CD4-positive, alpha-beta T cell (primary cell): ENCODE results near the gene RBM26. TPM values are rescaled to one million over a fixed set of nuclear protein-coding genes. Genes with fewer than 3 reads are reported as not detected.

Experiments used
- ATAC-seq: fragments of 200-7000 bp; cut with Tn5 transposase; one replicate; pipeline ENCODE4 v1.10.0; 2022; ENCODE audit warnings: mild to moderate bottlenecking; ENCODE audit not compliant: poor library complexity
- CTCF ChIA-PET: fragments of 350-600 bp; sonication (Branson Sonifier 250); formaldehyde crosslinking; loops from one replicate; lab custom pipeline; 2021; ENCODE audit warnings: antibody characterized with exemption, inconsistent platforms; lab: Charles Lee
- POLR2A ChIA-PET: fragments of 350-600 bp; sonication (Branson Sonifier 250); formaldehyde crosslinking; loops from one replicate; lab custom pipeline; 2021; ENCODE audit warnings: antibody characterized with exemption, inconsistent platforms; lab: Charles Lee
- DNase-seq, 14 experiments: peaks; one replicate each; pipeline ENCODE4 v3.0.0-alpha.2; 2013 to 2020; ENCODE audit warnings: mixed read lengths in 2 of 14
- H3K27ac ChIP-seq, 2 donors: one replicate each; pipeline versions ENCODE4 v1.5.1 to v1.7.0; 2013; ENCODE audit warnings: low read length in 2 of 2, low read depth in 1 of 2, mild to moderate bottlenecking in 1 of 2
- H3K27me3 ChIP-seq, 2 experiments: 1 replicate in 1 of 2; 2 replicates in 1 of 2; pipeline versions ENCODE4 v1.6.1 to v1.7.0; 2013; ENCODE audit warnings: low read length in 2 of 2, control low read depth in 1 of 2, mild to moderate bottlenecking in 1 of 2, moderate library complexity in 1 of 2; ENCODE audit not compliant: insufficient read depth in 2 of 2, control insufficient read depth in 1 of 2
- H3K36me3 ChIP-seq: one replicate; pipeline ENCODE4 v1.6.1; 2013; ENCODE audit warnings: low read length, control low read depth; ENCODE audit not compliant: insufficient read depth
- H3K4me1 ChIP-seq: one replicate; pipeline ENCODE4 v1.6.1; 2013; ENCODE audit warnings: low read length, control low read depth; ENCODE audit not compliant: insufficient read depth
- H3K4me3 ChIP-seq: one replicate; pipeline ENCODE4 v1.5.1; 2013; ENCODE audit warnings: mild to moderate bottlenecking, low read length, moderate library complexity
- H3K9me3 ChIP-seq, 2 experiments: 1 replicate in 1 of 2; 2 replicates in 1 of 2; pipeline versions ENCODE4 v1.6.1 to v1.7.0; 2013; ENCODE audit warnings: low read length in 2 of 2, mild to moderate bottlenecking in 2 of 2, control low read depth in 1 of 2, moderate library complexity in 1 of 2; ENCODE audit not compliant: control insufficient read depth in 1 of 2, insufficient read depth in 1 of 2
- H3K27ac Mint-ChIP-seq: one replicate; pipeline ENCODE4 v1.8.0; 2020; ENCODE audit warnings: mixed read lengths
- H3K27me3 Mint-ChIP-seq: one replicate; pipeline ENCODE4 v1.8.0; 2021; ENCODE audit warnings: mixed read lengths
- H3K36me3 Mint-ChIP-seq: one replicate; pipeline ENCODE4 v1.8.0; 2021; ENCODE audit warnings: low read depth, mixed read lengths
- H3K4me1 Mint-ChIP-seq: one replicate; pipeline ENCODE4 v1.8.0; 2021; ENCODE audit warnings: low read depth, mixed read lengths
- H3K4me3 Mint-ChIP-seq: one replicate; pipeline ENCODE4 v1.8.0; 2020; ENCODE audit warnings: mild to moderate bottlenecking, mixed read lengths
- H3K9me3 Mint-ChIP-seq: one replicate; pipeline ENCODE4 v1.8.0; 2020; ENCODE audit warnings: mixed read lengths
- intact Hi-C, 2 experiments: fragments of 100-400 bp; cut with DNase I in 1 of 2; cut with micrococcal nuclease in 1 of 2; formaldehyde crosslinking; loops; one replicate each; pipeline versions ENCODE4 v1.15.1 to v1.9.0; 2023 to 2025; cut with DNase I, micrococcal nuclease
- total RNA-seq, 174 experiments: library from RNA in 2 of 174; stranded (reverse) in 2 of 174; gene quantifications; one replicate each; pipeline ENCODE4 v1.2.3 and lab custom pipeline; 2021 to 2026
- TF ChIP-seq, protein P1 (sequence below): fragments of 200-600 bp; IDR thresholded peaks from one replicate; pipeline ENCODE4 v1.8.0; 2022; ENCODE audit warnings: antibody characterized with exemption, mild to moderate bottlenecking

Gene RBM26
- total RNA-seq, 2 experiments from 2014 or later: 67.3 to 68.0 TPM

DNA sequence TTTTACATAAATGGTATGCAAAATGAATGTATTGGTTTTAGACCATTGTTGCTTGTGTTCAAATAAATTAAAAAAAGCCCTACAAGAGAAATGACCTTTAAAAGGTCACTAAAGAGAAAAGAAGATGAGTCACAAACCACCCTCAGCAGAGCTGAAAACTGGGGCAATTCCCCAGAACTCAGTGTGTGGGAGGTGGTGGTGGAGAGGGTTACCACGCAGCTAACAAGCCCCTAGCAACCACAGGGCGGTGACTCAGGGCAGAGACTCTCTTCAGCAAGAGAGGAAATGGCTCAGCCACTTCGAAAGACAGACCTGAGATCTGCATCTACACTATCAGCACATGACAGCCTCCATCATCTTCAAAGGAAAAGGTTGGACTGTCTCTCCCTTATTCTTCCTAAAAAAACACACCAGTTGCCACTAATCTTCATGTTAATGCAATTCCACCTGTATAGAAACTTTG is 45.5 kb upstream of the RBM26 start:
- Histone ChIP-seq H3K4me1 (peaks cover 16% of the 10 kb centered on the region), H3K27ac (peak overlapping the region in 1 of 2 donors; percentile 31), H3K27me3 (no peaks in the 10 kb centered on the region), H3K9me3 (no peaks in the 10 kb centered on the region), H3K36me3 (no peaks in the 10 kb centered on the region), H3K4me3 (no peak overlapping the region)
- ATAC-seq: peak; percentile 99
- ChIA-PET CTCF (interaction anchor here (0.7 to 2.1 kb wide), 4 partner anchors 24 to 89 kb away, joined by 3 to 12 read pairs (median 4); partner anchors contain the start of gene NDFIP2), POLR2A (interaction anchor here (1.0 kb wide), 1 partner anchor 29 kb away, joined by 8 read pairs; the partner anchor contains the start of gene NDFIP2)
- Mint-ChIP-seq H3K27me3 (no peaks in the 10 kb centered on the region), H3K36me3 (no peaks in the 10 kb centered on the region), H3K4me1 (peaks cover 63% of the 10 kb centered on the region), H3K9me3 (no peaks in the 10 kb centered on the region), H3K4me3 (peak overlapping the region; percentile 46), H3K27ac (peak overlapping the region; percentile 68)
- intact Hi-C loops: no loop called here
- TF ChIP-seq, protein P1, sequence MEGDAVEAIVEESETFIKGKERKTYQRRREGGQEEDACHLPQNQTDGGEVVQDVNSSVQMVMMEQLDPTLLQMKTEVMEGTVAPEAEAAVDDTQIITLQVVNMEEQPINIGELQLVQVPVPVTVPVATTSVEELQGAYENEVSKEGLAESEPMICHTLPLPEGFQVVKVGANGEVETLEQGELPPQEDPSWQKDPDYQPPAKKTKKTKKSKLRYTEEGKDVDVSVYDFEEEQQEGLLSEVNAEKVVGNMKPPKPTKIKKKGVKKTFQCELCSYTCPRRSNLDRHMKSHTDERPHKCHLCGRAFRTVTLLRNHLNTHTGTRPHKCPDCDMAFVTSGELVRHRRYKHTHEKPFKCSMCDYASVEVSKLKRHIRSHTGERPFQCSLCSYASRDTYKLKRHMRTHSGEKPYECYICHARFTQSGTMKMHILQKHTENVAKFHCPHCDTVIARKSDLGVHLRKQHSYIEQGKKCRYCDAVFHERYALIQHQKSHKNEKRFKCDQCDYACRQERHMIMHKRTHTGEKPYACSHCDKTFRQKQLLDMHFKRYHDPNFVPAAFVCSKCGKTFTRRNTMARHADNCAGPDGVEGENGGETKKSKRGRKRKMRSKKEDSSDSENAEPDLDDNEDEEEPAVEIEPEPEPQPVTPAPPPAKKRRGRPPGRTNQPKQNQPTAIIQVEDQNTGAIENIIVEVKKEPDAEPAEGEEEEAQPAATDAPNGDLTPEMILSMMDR: no peak
- DNase-seq: peak; percentile 53 to 93 (median 79)

DNA sequence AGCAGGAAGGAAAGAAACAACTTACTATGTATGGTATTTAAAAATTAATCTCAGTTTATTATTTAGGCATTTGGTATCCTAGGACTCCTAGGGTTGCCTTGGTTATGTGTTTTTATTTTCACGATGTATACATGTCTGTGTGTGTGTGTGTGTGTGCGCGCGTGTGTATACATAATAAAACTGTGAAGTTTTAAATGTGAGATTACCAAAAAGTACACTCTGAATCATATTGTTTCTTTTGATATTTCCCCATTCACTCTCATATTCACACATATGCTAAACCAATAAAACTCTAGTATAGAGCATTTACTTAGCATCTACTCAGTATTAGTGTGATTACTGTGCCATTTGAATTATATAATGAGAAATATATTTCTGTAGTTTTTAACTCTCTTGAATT is 44.1 kb upstream of the RBM26 start:
- intact Hi-C loops: no loop called here
- Mint-ChIP-seq H3K9me3 (no peaks in the 10 kb centered on the region), H3K27ac (no peak overlapping the region), H3K4me1 (peaks cover 76% of the 10 kb centered on the region), H3K36me3 (no peaks in the 10 kb centered on the region), H3K4me3 (no peak overlapping the region), H3K27me3 (no peaks in the 10 kb centered on the region)
- TF ChIP-seq, protein P1: no peak
- ChIA-PET POLR2A (no interaction called here), CTCF (no interaction called here)
- DNase-seq (no peak), ATAC-seq (no peak)
- Histone ChIP-seq H3K4me3 (no peak overlapping the region), H3K36me3 (no peaks in the 10 kb centered on the region), H3K4me1 (peaks cover 16% of the 10 kb centered on the region), H3K27me3 (no peaks in the 10 kb centered on the region), H3K9me3 (no peaks in the 10 kb centered on the region), H3K27ac (no peak overlapping the region)

DNA sequence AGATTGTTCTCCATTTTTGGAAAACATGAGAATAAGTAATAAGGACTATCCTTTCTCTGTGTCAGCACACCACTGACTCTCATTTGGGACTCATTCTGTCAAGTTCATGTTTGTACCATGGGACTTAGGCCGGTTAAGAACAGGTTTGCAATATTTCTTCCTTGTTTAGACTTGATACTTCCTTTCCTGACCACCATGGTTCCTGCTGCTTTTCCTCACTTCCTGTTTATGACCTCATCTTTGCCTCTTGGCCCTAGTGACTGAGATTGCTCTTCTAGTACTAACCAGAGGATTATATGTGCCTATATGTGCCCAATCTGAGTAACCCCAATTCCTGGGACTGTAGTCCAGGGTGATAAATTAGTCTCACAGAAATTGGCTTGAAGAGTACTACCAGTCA is 42.4 kb upstream of the RBM26 start:
- Mint-ChIP-seq H3K36me3 (no peaks in the 10 kb centered on the region), H3K27ac (no peak overlapping the region), H3K9me3 (no peaks in the 10 kb centered on the region), H3K4me1 (peaks cover 75% of the 10 kb centered on the region), H3K27me3 (no peaks in the 10 kb centered on the region), H3K4me3 (no peak overlapping the region)
- H3K27me3 ChIP-seq: no peaks in the 10 kb centered on the region
- H3K36me3 ChIP-seq: no peaks in the 10 kb centered on the region
- POLR2A ChIA-PET: no interaction called here
- CTCF ChIA-PET: no interaction called here
- TF ChIP-seq, protein P1: no peak
- no peak overlapping the region for H3K27ac ChIP-seq
- DNase-seq (peak in 3 of 14 experiments; percentile 20 to 47 (median 38)), ATAC-seq (no peak)
- intact Hi-C loops: no loop called here
- H3K4me3 ChIP-seq: no peak overlapping the region
- H3K9me3 ChIP-seq: no peaks in the 10 kb centered on the region
- H3K4me1 ChIP-seq: peaks cover 16% of the 10 kb centered on the region
